NCI-H1417 treated with DMSO at 0.1 percent for 48 hours (cell line): ENCODE data around the gene RITA1.
"Not testable (repeated sequence)": the region's sequence is repeated elsewhere in the genome, so short reads cannot be mapped to it uniquely, and the experiment has no call there.

Source experiments
- DNase-seq: peaks from one replicate; lab custom pipeline; 2025; lab: John Stamatoyannopoulos, UW

RITA1 gene

GRCh38 chr12:113204804-113205203 lies 19.3 kb downstream of the RITA1 start:
- no peak for DNase-seq

- DNase-seq: not testable (repeated sequence)
Measured at GRCh38 chr12:113206802-113207201, 21.3 kb downstream of the RITA1 start.

- no peak for DNase-seq
Measured at GRCh38 chr12:113207613-113208040, 22.1 kb downstream of the RITA1 start.

GRCh38 chr12:113208041-113208934 lies 22.8 kb downstream of the RITA1 start:
- no peak for DNase-seq

- DNase-seq: no peak
Measured at GRCh38 chr12:113211160-113211559, 25.6 kb downstream of the RITA1 start.

GRCh38 chr12:113214895-113215400 lies 29.4 kb downstream of the RITA1 start:
- DNase-seq: no peak

- no peak for DNase-seq
Measured at GRCh38 chr12:113216027-113216426, 30.5 kb downstream of the RITA1 start.

- no peak for DNase-seq
Measured at GRCh38 chr12:113220593-113221180, 35.2 kb downstream of the RITA1 start.

GRCh38 chr12:113221181-113221996 lies 35.9 kb downstream of the RITA1 start, which contains the start of gene TPCN1:
Gene TPCN1, plus strand, starts transcription at chr12:113221464. Its CDS starts 5,389 bp downstream, at chr12:113226853.
- DNase-seq: peak; percentile 100

GRCh38 chr12:113221997-113222729 lies 36.6 kb downstream of the RITA1 start:
- no peak for DNase-seq

- no peak for DNase-seq
Measured at GRCh38 chr12:113222730-113223531, 37.4 kb downstream of the RITA1 start.

- DNase-seq: no peak
Measured at GRCh38 chr12:113224955-113225354, 39.4 kb downstream of the RITA1 start.

- DNase-seq: no peak
Measured at GRCh38 chr12:113226696-113227568, 41.4 kb downstream of the RITA1 start.

GRCh38 chr12:113227686-113228391 lies 42.3 kb downstream of the RITA1 start:
- DNase-seq: no peak

GRCh38 chr12:113228394-113229028 lies 43.0 kb downstream of the RITA1 start:
- no peak for DNase-seq

GRCh38 chr12:113230315-113231234 lies 45.1 kb downstream of the RITA1 start:
- no peak for DNase-seq
